DND-41 (cell line): ENCODE data around the gene MOB3B.

Experiments used
- CTCF ChIP-seq: IDR thresholded peaks from 2 replicates; pipeline ENCODE4 v1.5.1; 2012; ENCODE audit warnings: borderline replicate concordance, low read length, moderate library complexity, mild to moderate bottlenecking; ENCODE audit not compliant: poor library complexity, severe bottlenecking; ENCODE audit errors: extremely low read depth
- EZH2 ChIP-seq: IDR thresholded peaks from 3 replicates; pipeline ENCODE4 v1.6.1; 2012; ENCODE audit warnings: borderline replicate concordance, low read depth, mild to moderate bottlenecking, moderate library complexity, low read length, inconsistent platforms; ENCODE audit not compliant: severe bottlenecking

- TF ChIP-seq CTCF (no peak), EZH2 (no peak)
Observed at GRCh38 chr9:27506981-27507380, 22.6 kb downstream of the MOB3B start.
